ENCODE measurements around the gene ANKRD33. TPM values are rescaled to one million over a fixed set of nuclear protein-coding genes. Genes with fewer than 3 reads are reported as not detected.

Gene ANKRD33
- total RNA-seq, 3 donors from 2014 or later (not counting 1 experiment from before 2014, with no cell fraction given) = not detected

- ATAC-seq = no peak
- H3K4me3 Mint-ChIP-seq = no peak overlapping the region
- no peak overlapping the region for H3K27ac Mint-ChIP-seq
- no peaks in the 10 kb centered on the region for H3K9me3 Mint-ChIP-seq
- WGBS (ENCODE audit: insufficient coverage) = 81% methylated on average over 6 of the region's 6 CpGs
- no peak for TF ChIP-seq CTCF (IDR thresholded peaks at IDR 0.05)
- intact Hi-C loops (cut with micrococcal nuclease) = no loop called here
- no peaks in the 10 kb centered on the region for H3K36me3 Mint-ChIP-seq
- H3K36me3 ChIP-seq (ENCODE audit: control insufficient read depth, insufficient read depth, low read length) = no peaks in the 10 kb centered on the region
- H3K4me1 Mint-ChIP-seq = peaks cover 0 to 2% of the 10 kb centered on the region in 2 donors
- H3K4me3 ChIP-seq (ENCODE audit: low read length) = no peak overlapping the region
- no peaks in the 10 kb centered on the region for H3K4me1 ChIP-seq (ENCODE audit: control insufficient read depth, insufficient read depth, low read length)
- H3K27me3 ChIP-seq (ENCODE audit: control insufficient read depth, insufficient read depth, low read length) = peaks cover 11% of the 10 kb centered on the region
- no peak for DNase-seq
- H3K9me3 ChIP-seq (ENCODE audit: control insufficient read depth, insufficient read depth, low read length) = no peaks in the 10 kb centered on the region
- peaks cover 24 to 35% of the 10 kb centered on the region in 2 donors for H3K27me3 Mint-ChIP-seq (ENCODE audit: low read depth in 2 of 2)
- no peak overlapping the region for H3K27ac ChIP-seq (ENCODE audit: low read length)
These were observed 46.9 kb upstream of the ANKRD33 start for GRCh38 chr12:51840966-51841365.

- Mint-ChIP-seq H3K27me3 (ENCODE audit: low read depth in 2 of 2) (peaks cover 32 to 40% of the 10 kb centered on the region in 2 donors), H3K27ac (no peak overlapping the region), H3K36me3 (no peaks in the 10 kb centered on the region), H3K4me1 (peaks cover 0 to 8% of the 10 kb centered on the region in 2 donors), H3K4me3 (no peak overlapping the region), H3K9me3 (no peaks in the 10 kb centered on the region)
- intact Hi-C loops (cut with micrococcal nuclease) = no loop called here
- no peak for TF ChIP-seq CTCF (IDR thresholded peaks at IDR 0.05)
- 83% methylated on average over 6 of the region's 6 CpGs for WGBS (ENCODE audit: insufficient coverage)
- Histone ChIP-seq H3K27ac (ENCODE audit: low read length) (no peak overlapping the region), H3K4me3 (ENCODE audit: low read length) (no peak overlapping the region), H3K4me1 (ENCODE audit: control insufficient read depth, insufficient read depth, low read length) (peaks cover 8% of the 10 kb centered on the region), H3K36me3 (ENCODE audit: control insufficient read depth, insufficient read depth, low read length) (no peaks in the 10 kb centered on the region), H3K27me3 (ENCODE audit: control insufficient read depth, insufficient read depth, low read length) (peaks cover 17% of the 10 kb centered on the region), H3K9me3 (ENCODE audit: control insufficient read depth, insufficient read depth, low read length) (no peaks in the 10 kb centered on the region)
- no peak for DNase-seq
- ATAC-seq = no peak
These were observed 46.2 kb upstream of the ANKRD33 start for GRCh38 chr12:51841727-51842126.

- H3K4me3 Mint-ChIP-seq = no peak overlapping the region
- H3K27me3 Mint-ChIP-seq (ENCODE audit: low read depth in 2 of 2) = peaks cover 22 to 34% of the 10 kb centered on the region in 2 donors
- peaks cover 0 to 15% of the 10 kb centered on the region in 2 donors for H3K4me1 Mint-ChIP-seq
- no peak for TF ChIP-seq CTCF (IDR thresholded peaks at IDR 0.05)
- ATAC-seq (no peak), DNase-seq (no peak)
- no peak overlapping the region for H3K27ac Mint-ChIP-seq
- no peak overlapping the region for H3K27ac ChIP-seq (ENCODE audit: low read length)
- 94% methylated on average over 4 of the region's 4 CpGs for WGBS (ENCODE audit: insufficient coverage)
- H3K36me3 ChIP-seq (ENCODE audit: control insufficient read depth, insufficient read depth, low read length) = no peaks in the 10 kb centered on the region
- intact Hi-C loops (cut with micrococcal nuclease) = no loop called here
- H3K27me3 ChIP-seq (ENCODE audit: control insufficient read depth, insufficient read depth, low read length) = peaks cover 28% of the 10 kb centered on the region
- no peak overlapping the region for H3K4me3 ChIP-seq (ENCODE audit: low read length)
- no peaks in the 10 kb centered on the region for H3K9me3 Mint-ChIP-seq
- H3K9me3 ChIP-seq (ENCODE audit: control insufficient read depth, insufficient read depth, low read length) = no peaks in the 10 kb centered on the region
- peaks cover 21% of the 10 kb centered on the region for H3K4me1 ChIP-seq (ENCODE audit: control insufficient read depth, insufficient read depth, low read length)
- no peaks in the 10 kb centered on the region for H3K36me3 Mint-ChIP-seq
These were observed 43.0 kb upstream of the ANKRD33 start for GRCh38 chr12:51844854-51845253.

GRCh38 chr12:51845482-51845881, 42.4 kb upstream of the ANKRD33 start:
- DNase-seq (no peak), ATAC-seq (no peak)
- Mint-ChIP-seq H3K4me3 (no peak overlapping the region), H3K27ac (no peak overlapping the region), H3K4me1 (peaks cover 0 to 15% of the 10 kb centered on the region in 2 donors), H3K36me3 (no peaks in the 10 kb centered on the region), H3K9me3 (no peaks in the 10 kb centered on the region), H3K27me3 (ENCODE audit: low read depth in 2 of 2) (peaks cover 18 to 35% of the 10 kb centered on the region in 2 donors)
- 86% methylated on average over 7 of the region's 7 CpGs for WGBS (ENCODE audit: insufficient coverage)
- TF ChIP-seq CTCF (IDR thresholded peaks at IDR 0.05) = no peak
- no peak overlapping the region for H3K4me3 ChIP-seq (ENCODE audit: low read length)
- H3K4me1 ChIP-seq (ENCODE audit: control insufficient read depth, insufficient read depth, low read length) = peaks cover 21% of the 10 kb centered on the region
- no peaks in the 10 kb centered on the region for H3K36me3 ChIP-seq (ENCODE audit: control insufficient read depth, insufficient read depth, low read length)
- no peaks in the 10 kb centered on the region for H3K9me3 ChIP-seq (ENCODE audit: control insufficient read depth, insufficient read depth, low read length)
- intact Hi-C loops (cut with micrococcal nuclease) = no loop called here
- no peak overlapping the region for H3K27ac ChIP-seq (ENCODE audit: low read length)
- H3K27me3 ChIP-seq (ENCODE audit: control insufficient read depth, insufficient read depth, low read length) = peaks cover 28% of the 10 kb centered on the region

Data from natural killer cell (primary cell).